ENCODE results near the gene TRAPPC12. TPM values are rescaled to one million over a fixed set of nuclear protein-coding genes. Genes with fewer than 3 reads are reported as not detected.

The TRAPPC12 gene
- total RNA-seq, 1 experiment from 2014 or later: 72.8 TPM

DNA sequence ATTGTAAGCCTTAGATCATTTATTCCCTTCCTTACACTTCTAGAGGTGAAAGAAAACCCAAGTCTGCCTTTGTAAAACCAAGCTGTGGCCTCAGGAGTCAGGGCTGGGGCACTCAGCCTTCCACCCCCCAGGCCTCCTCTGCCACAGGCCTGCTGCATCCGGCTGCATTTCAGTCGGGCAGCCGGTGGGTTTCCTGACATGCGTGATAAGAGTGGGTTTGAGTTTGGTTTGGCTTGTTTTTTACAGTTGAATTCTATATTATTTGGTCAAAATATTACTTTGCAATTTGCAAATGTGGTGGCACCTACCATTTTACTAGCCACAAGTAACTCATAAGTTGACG, 97.5 kb downstream of the TRAPPC12 start:
- ATAC-seq (no peak), DNase-seq (ENCODE audit: low spot score) (no peak)
- ChIA-PET POLR2A (no interaction called here), CTCF (no interaction called here)
- no peak for TF ChIP-seq FOXK1 (CRISPR knock-in tag; IDR thresholded peaks at IDR 0.05)
- no peak for TF ChIP-seq RORB (CRISPR knock-in tag; IDR thresholded peaks at IDR 0.05)
- TF ChIP-seq NFATC4 (CRISPR knock-in tag; IDR thresholded peaks at IDR 0.05): no peak
- TF ChIP-seq ZNF423 (CRISPR knock-in tag; IDR thresholded peaks at IDR 0.05): no peak
- TF ChIP-seq CREM (CRISPR knock-in tag; IDR thresholded peaks at IDR 0.05): no peak
- no peak for TF ChIP-seq SP1 (CRISPR knock-in tag; conservative IDR thresholded peaks at IDR 0.05)
- TF ChIP-seq, protein P1, sequence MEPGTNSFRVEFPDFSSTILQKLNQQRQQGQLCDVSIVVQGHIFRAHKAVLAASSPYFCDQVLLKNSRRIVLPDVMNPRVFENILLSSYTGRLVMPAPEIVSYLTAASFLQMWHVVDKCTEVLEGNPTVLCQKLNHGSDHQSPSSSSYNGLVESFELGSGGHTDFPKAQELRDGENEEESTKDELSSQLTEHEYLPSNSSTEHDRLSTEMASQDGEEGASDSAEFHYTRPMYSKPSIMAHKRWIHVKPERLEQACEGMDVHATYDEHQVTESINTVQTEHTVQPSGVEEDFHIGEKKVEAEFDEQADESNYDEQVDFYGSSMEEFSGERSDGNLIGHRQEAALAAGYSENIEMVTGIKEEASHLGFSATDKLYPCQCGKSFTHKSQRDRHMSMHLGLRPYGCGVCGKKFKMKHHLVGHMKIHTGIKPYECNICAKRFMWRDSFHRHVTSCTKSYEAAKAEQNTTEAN (CRISPR knock-in tag; IDR thresholded peaks at IDR 0.05): no peak
- TF ChIP-seq NR1H2 (CRISPR knock-in tag; IDR thresholded peaks at IDR 0.05): no peak
- Mint-ChIP-seq H3K27ac (no peak overlapping the region), H3K4me3 (no peak overlapping the region), H3K36me3 (peaks cover 23% of the 10 kb centered on the region), H3K27me3 (ENCODE audit: low read depth) (no peaks in the 10 kb centered on the region), H3K9me3 (no peaks in the 10 kb centered on the region), H3K4me1 (peaks cover 11% of the 10 kb centered on the region)

DNA sequence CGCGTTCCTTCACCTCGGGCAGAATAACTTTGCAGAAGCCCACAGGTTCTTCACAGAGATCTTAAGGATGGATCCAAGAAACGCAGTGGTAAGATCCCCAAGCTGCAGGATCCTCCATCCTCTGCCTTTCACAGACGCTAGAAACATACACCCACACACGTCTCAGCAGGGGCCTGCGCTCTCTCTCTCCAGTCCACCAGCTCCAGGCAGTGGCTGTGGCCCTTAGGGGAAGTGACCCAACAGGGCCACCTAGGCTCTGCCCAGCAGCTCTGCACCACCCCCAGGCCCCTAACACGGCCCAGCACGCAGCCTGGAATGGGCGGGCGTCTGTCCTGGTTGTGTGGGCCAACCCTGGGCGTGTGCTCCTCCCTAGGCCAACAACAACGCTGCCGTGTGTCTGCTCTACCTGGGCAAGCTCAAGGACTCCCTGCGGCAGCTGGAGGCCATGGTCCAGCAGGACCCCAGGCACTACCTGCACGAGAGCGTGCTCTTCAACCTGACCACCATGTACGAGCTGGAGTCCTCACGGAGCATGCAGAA, 99.4 kb downstream of the TRAPPC12 start:
- Mint-ChIP-seq H3K4me3 (no peak overlapping the region), H3K27ac (no peak overlapping the region), H3K27me3 (ENCODE audit: low read depth) (no peaks in the 10 kb centered on the region; the same call in 1 of the 2 replicates), H3K36me3 (peaks cover 18% of the 10 kb centered on the region), H3K4me1 (no peaks in the 10 kb centered on the region), H3K9me3 (no peaks in the 10 kb centered on the region)
- no peak for TF ChIP-seq FOXJ3 (CRISPR knock-in tag; IDR thresholded peaks at IDR 0.05; ENCODE audit: borderline replicate concordance)
- TF ChIP-seq NFYB (CRISPR knock-in tag; conservative IDR thresholded peaks at IDR 0.05; ENCODE audit: low read depth): no peak
- TF ChIP-seq, protein P2, sequence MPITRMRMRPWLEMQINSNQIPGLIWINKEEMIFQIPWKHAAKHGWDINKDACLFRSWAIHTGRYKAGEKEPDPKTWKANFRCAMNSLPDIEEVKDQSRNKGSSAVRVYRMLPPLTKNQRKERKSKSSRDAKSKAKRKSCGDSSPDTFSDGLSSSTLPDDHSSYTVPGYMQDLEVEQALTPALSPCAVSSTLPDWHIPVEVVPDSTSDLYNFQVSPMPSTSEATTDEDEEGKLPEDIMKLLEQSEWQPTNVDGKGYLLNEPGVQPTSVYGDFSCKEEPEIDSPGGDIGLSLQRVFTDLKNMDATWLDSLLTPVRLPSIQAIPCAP (CRISPR knock-in tag; IDR thresholded peaks at IDR 0.05): no peak
- TF ChIP-seq ELF4 (CRISPR knock-in tag; IDR thresholded peaks at IDR 0.05; ENCODE audit: low read depth): no peak
- TF ChIP-seq NR3C1 (CRISPR knock-in tag; conservative IDR thresholded peaks at IDR 0.05; ENCODE audit: low read depth): no peak
- TF ChIP-seq, protein P3, sequence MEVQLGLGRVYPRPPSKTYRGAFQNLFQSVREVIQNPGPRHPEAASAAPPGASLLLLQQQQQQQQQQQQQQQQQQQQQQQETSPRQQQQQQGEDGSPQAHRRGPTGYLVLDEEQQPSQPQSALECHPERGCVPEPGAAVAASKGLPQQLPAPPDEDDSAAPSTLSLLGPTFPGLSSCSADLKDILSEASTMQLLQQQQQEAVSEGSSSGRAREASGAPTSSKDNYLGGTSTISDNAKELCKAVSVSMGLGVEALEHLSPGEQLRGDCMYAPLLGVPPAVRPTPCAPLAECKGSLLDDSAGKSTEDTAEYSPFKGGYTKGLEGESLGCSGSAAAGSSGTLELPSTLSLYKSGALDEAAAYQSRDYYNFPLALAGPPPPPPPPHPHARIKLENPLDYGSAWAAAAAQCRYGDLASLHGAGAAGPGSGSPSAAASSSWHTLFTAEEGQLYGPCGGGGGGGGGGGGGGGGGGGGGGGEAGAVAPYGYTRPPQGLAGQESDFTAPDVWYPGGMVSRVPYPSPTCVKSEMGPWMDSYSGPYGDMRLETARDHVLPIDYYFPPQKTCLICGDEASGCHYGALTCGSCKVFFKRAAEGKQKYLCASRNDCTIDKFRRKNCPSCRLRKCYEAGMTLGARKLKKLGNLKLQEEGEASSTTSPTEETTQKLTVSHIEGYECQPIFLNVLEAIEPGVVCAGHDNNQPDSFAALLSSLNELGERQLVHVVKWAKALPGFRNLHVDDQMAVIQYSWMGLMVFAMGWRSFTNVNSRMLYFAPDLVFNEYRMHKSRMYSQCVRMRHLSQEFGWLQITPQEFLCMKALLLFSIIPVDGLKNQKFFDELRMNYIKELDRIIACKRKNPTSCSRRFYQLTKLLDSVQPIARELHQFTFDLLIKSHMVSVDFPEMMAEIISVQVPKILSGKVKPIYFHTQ (CRISPR knock-in tag; IDR thresholded peaks at IDR 0.05): no peak
- TF ChIP-seq, protein P4, sequence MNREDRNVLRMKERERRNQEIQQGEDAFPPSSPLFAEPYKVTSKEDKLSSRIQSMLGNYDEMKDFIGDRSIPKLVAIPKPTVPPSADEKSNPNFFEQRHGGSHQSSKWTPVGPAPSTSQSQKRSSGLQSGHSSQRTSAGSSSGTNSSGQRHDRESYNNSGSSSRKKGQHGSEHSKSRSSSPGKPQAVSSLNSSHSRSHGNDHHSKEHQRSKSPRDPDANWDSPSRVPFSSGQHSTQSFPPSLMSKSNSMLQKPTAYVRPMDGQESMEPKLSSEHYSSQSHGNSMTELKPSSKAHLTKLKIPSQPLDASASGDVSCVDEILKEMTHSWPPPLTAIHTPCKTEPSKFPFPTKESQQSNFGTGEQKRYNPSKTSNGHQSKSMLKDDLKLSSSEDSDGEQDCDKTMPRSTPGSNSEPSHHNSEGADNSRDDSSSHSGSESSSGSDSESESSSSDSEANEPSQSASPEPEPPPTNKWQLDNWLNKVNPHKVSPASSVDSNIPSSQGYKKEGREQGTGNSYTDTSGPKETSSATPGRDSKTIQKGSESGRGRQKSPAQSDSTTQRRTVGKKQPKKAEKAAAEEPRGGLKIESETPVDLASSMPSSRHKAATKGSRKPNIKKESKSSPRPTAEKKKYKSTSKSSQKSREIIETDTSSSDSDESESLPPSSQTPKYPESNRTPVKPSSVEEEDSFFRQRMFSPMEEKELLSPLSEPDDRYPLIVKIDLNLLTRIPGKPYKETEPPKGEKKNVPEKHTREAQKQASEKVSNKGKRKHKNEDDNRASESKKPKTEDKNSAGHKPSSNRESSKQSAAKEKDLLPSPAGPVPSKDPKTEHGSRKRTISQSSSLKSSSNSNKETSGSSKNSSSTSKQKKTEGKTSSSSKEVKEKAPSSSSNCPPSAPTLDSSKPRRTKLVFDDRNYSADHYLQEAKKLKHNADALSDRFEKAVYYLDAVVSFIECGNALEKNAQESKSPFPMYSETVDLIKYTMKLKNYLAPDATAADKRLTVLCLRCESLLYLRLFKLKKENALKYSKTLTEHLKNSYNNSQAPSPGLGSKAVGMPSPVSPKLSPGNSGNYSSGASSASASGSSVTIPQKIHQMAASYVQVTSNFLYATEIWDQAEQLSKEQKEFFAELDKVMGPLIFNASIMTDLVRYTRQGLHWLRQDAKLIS (CRISPR knock-in tag; IDR thresholded peaks at IDR 0.05; ENCODE audit: borderline replicate concordance): no peak
- no peak for TF ChIP-seq SP1 (CRISPR knock-in tag; conservative IDR thresholded peaks at IDR 0.05)
- TF ChIP-seq EMX1 (CRISPR knock-in tag; IDR thresholded peaks at IDR 0.05): no peak
- TF ChIP-seq, protein P5, sequence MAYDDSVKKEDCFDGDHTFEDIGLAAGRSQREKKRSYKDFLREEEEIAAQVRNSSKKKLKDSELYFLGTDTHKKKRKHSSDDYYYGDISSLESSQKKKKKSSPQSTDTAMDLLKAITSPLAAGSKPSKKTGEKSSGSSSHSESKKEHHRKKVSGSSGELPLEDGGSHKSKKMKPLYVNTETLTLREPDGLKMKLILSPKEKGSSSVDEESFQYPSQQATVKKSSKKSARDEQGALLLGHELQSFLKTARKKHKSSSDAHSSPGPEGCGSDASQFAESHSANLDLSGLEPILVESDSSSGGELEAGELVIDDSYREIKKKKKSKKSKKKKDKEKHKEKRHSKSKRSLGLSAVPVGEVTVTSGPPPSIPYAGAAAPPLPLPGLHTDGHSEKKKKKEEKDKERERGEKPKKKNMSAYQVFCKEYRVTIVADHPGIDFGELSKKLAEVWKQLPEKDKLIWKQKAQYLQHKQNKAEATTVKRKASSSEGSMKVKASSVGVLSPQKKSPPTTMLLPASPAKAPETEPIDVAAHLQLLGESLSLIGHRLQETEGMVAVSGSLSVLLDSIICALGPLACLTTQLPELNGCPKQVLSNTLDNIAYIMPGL (CRISPR knock-in tag; IDR thresholded peaks at IDR 0.05): no peak
- TF ChIP-seq OVOL2 (CRISPR knock-in tag; IDR thresholded peaks at IDR 0.05; ENCODE audit: borderline replicate concordance): no peak
- no peak for TF ChIP-seq IRF2 (CRISPR knock-in tag; IDR thresholded peaks at IDR 0.05; ENCODE audit: borderline replicate concordance, low read depth)
- TF ChIP-seq, protein P6, sequence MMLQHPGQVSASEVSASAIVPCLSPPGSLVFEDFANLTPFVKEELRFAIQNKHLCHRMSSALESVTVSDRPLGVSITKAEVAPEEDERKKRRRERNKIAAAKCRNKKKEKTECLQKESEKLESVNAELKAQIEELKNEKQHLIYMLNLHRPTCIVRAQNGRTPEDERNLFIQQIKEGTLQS (CRISPR knock-in tag; conservative IDR thresholded peaks at IDR 0.05): no peak
- TF ChIP-seq, protein P7, sequence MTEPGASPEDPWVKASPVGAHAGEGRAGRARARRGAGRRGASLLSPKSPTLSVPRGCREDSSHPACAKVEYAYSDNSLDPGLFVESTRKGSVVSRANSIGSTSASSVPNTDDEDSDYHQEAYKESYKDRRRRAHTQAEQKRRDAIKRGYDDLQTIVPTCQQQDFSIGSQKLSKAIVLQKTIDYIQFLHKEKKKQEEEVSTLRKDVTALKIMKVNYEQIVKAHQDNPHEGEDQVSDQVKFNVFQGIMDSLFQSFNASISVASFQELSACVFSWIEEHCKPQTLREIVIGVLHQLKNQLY (CRISPR knock-in tag; IDR thresholded peaks at IDR 0.05): no peak
- no peak for DNase-seq (ENCODE audit: low spot score)
- no peak for ATAC-seq
- ChIA-PET CTCF (interaction anchor here (1.0 kb wide), 1 partner anchor 135 kb away, joined by 4 read pairs; no protein-coding TSS in a partner anchor), POLR2A (no interaction called here)
